ENCODE measurements around the gene SCIN. TPM values are rescaled to one million over a fixed set of nuclear protein-coding genes. Genes with fewer than 3 reads are reported as not detected.

Gene SCIN
- polyA plus RNA-seq, 1 of the 3 experiments (the other 2 are of a cell fraction) = 0.02 TPM

DNA sequence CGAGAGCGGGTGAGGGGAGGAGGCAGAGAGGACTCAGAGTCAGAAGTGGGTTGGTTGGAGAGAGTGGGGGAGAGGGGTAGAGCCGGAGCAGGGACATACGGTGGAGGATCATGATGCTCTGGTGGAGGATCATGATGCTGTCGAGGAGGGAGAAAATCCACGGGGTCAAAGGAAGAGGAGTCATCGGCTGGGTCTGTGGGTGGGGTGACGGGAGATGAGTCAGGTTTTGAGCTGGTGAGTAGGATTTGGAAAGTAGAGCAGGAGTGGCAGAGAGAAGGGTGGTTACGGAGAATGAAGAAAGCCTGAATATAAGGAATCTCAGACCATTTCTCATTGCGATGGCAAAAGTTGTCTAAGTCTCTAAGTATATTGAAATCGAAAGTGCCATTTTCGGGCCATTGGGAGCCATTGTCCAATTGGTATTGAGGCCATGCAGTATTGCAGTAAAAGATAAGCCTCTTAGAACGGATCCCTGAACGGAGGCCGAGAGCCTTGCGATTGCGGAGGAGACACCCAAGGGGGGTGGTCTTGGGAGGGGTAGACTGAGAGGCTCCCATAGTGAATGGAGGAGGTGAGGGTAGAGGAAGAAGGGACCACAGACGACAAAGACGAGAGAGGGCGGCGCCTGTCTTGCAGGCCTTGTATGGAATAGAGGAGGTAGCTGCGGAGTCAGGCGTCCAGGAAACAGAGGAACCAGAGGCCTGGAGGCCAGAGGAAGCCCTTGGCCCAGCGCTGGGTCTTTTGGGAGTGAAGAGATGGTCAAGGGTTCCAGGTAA lies 23.8 kb downstream of the SCIN start (continued):
- TF ChIP-seq, protein P1, sequence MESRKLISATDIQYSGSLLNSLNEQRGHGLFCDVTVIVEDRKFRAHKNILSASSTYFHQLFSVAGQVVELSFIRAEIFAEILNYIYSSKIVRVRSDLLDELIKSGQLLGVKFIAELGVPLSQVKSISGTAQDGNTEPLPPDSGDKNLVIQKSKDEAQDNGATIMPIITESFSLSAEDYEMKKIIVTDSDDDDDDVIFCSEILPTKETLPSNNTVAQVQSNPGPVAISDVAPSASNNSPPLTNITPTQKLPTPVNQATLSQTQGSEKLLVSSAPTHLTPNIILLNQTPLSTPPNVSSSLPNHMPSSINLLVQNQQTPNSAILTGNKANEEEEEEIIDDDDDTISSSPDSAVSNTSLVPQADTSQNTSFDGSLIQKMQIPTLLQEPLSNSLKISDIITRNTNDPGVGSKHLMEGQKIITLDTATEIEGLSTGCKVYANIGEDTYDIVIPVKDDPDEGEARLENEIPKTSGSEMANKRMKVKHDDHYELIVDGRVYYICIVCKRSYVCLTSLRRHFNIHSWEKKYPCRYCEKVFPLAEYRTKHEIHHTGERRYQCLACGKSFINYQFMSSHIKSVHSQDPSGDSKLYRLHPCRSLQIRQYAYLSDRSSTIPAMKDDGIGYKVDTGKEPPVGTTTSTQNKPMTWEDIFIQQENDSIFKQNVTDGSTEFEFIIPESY (IDR thresholded peaks at IDR 0.05; ENCODE audit: borderline replicate concordance, low read depth) = no peak

DNA sequence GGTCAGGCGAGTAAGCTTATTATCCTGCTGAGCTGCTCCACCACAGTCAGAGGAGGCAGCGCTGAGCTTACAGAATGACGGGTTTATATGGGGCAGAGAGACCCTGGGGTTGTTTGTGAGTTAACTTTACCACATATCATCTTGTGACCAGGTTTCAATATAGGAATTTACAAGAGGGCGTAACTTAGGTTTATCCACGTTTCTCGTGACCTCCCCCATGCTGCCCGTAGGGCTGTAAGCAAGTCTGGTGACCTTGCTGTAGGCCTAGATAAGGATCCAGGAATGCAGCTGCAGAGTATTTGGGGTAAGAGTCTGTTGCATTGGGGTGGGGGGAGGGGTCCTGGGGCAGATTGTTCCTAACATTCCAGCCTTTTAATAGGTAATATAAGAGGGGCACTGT lies 24.6 kb downstream of the SCIN start:
- DNase-seq = no peak
- no peak overlapping the region for H3K4me2 ChIP-seq
- CTCF ChIA-PET = interaction anchor here (0.8 to 1.4 kb wide), 3 partner anchors 13 to 668 kb away, joined by 3 to 4 read pairs (median 3); no protein-coding TSS in a partner anchor
- WGBS (ENCODE audit: low lambda C conversion rate) = 66% methylated on average over 7 of the region's 7 CpGs
- no peaks in the 10 kb centered on the region for H3K9me3 ChIP-seq
- H3K9ac ChIP-seq = no peak overlapping the region
- H3K79me2 ChIP-seq (ENCODE audit: insufficient read depth) = no peaks in the 10 kb centered on the region
- H3K4me3 ChIP-seq (ENCODE audit: low read depth in 2 of 2, low read length in 1 of 2) = no peak overlapping the region
- no peaks in the 10 kb centered on the region for H3F3A ChIP-seq (replicated peaks; ENCODE audit: insufficient read depth)
- POLR2A ChIA-PET = no interaction called here
- TF ChIP-seq EZH2phosphoT487 (IDR thresholded peaks at IDR 0.05; ENCODE audit: borderline replicate concordance, low read depth) = no peak
- TF ChIP-seq RAD21 (IDR thresholded peaks at IDR 0.05; ENCODE audit: low read length) = no peak
- TF ChIP-seq, protein P2, sequence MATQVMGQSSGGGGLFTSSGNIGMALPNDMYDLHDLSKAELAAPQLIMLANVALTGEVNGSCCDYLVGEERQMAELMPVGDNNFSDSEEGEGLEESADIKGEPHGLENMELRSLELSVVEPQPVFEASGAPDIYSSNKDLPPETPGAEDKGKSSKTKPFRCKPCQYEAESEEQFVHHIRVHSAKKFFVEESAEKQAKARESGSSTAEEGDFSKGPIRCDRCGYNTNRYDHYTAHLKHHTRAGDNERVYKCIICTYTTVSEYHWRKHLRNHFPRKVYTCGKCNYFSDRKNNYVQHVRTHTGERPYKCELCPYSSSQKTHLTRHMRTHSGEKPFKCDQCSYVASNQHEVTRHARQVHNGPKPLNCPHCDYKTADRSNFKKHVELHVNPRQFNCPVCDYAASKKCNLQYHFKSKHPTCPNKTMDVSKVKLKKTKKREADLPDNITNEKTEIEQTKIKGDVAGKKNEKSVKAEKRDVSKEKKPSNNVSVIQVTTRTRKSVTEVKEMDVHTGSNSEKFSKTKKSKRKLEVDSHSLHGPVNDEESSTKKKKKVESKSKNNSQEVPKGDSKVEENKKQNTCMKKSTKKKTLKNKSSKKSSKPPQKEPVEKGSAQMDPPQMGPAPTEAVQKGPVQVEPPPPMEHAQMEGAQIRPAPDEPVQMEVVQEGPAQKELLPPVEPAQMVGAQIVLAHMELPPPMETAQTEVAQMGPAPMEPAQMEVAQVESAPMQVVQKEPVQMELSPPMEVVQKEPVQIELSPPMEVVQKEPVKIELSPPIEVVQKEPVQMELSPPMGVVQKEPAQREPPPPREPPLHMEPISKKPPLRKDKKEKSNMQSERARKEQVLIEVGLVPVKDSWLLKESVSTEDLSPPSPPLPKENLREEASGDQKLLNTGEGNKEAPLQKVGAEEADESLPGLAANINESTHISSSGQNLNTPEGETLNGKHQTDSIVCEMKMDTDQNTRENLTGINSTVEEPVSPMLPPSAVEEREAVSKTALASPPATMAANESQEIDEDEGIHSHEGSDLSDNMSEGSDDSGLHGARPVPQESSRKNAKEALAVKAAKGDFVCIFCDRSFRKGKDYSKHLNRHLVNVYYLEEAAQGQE (IDR thresholded peaks at IDR 0.05; ENCODE audit: low read depth, low read length) = no peak
- TF ChIP-seq TCF12 (IDR thresholded peaks at IDR 0.05) = no peak
- TF ChIP-seq CHD2 (IDR thresholded peaks at IDR 0.05; ENCODE audit: low read length, partially characterized antibody) = no peak
- TF ChIP-seq MEF2A (IDR thresholded peaks at IDR 0.05; ENCODE audit: borderline replicate concordance, low read depth) = no peak
- H3K27me3 ChIP-seq (ENCODE audit: insufficient read depth) = peaks cover 15% of the 10 kb centered on the region; the same call in 1 of the 2 replicates
- H3K9me2 ChIP-seq = no peaks in the 10 kb centered on the region
- no peak overlapping the region for H2AFZ ChIP-seq (ENCODE audit: low read depth)
- no peaks in the 10 kb centered on the region for H3K4me1 ChIP-seq (ENCODE audit: control insufficient read depth in 1 of 2, insufficient read depth in 2 of 2, low read depth in 1 of 2, low read length in 1 of 2)
- no peaks in the 10 kb centered on the region for H4K20me1 ChIP-seq (ENCODE audit: insufficient read depth)
- no peaks in the 10 kb centered on the region for H3K36me3 ChIP-seq (replicated peaks in 1 of 2; ENCODE audit: control insufficient read depth in 1 of 2, insufficient read depth in 2 of 2, low read length in 1 of 2)
- H3K27ac ChIP-seq (ENCODE audit: low read depth in 2 of 2, low read length in 1 of 2) = no peak overlapping the region

Measured in SK-N-SH (cell line).